H1 (cell line): Measurements from ENCODE around the gene CKAP2L. TPM values are rescaled to one million over a fixed set of nuclear protein-coding genes. Genes with fewer than 3 reads are reported as not detected.

Experiments used
- CTCF ChIA-PET: fragments of 300-600 bp; sonication (Branson Sonifier 250); formaldehyde crosslinking; loops from one replicate; lab custom pipeline; 2021; ENCODE audit not compliant: partially characterized antibody; lab: Charles Lee
- POLR2A ChIA-PET: fragments of 300-600 bp; sonication (Branson Sonifier 250); formaldehyde crosslinking; loops from one replicate; lab custom pipeline; 2021; ENCODE audit warnings: inconsistent platforms; ENCODE audit not compliant: partially characterized antibody; lab: Charles Lee
- DNase-seq, 2 experiments: peaks; one replicate each; pipeline versions ENCODE4 v3.0.0 to v3.0.0-alpha.2; 2010 to 2022; ENCODE audit warnings: low spot score in 2 of 2, low read depth in 1 of 2, mixed read lengths in 1 of 2
- FAIRE-seq: peaks from 2 replicates; lab custom pipeline; 2011; peaks lifted over from hg19 to GRCh38; lab: Jason Lieb, UNC
- H2AFZ ChIP-seq: 2 replicates; pipeline ENCODE4 v1.8.1; 2012; ENCODE audit warnings: low read length, inconsistent platforms
- H2AK5ac ChIP-seq: 2 replicates; pipeline ENCODE4 v1.6.1; 2013; ENCODE audit warnings: low read depth, low read length
- H2BK120ac ChIP-seq: replicated peaks from 2 replicates; pipeline ENCODE3; 2013; ENCODE audit warnings: low read depth, low read length, inconsistent platforms
- H2BK12ac ChIP-seq: 2 replicates; pipeline ENCODE4 v1.6.1; 2013; ENCODE audit warnings: low read depth, low read length
- H2BK15ac ChIP-seq: 2 replicates; pipeline ENCODE4 v1.6.1; 2013; ENCODE audit warnings: low read length
- H2BK20ac ChIP-seq: 2 replicates; pipeline ENCODE4 v1.6.1; 2013; ENCODE audit warnings: low read length
- H2BK5ac ChIP-seq: 2 replicates; pipeline ENCODE4 v1.6.1; 2013; ENCODE audit warnings: low read depth, low read length
- H3K14ac ChIP-seq: 2 replicates; pipeline ENCODE4 v1.6.1; 2013; ENCODE audit warnings: inconsistent platforms; ENCODE audit not compliant: insufficient read length
- H3K18ac ChIP-seq: 2 replicates; pipeline ENCODE4 v1.6.1; 2013; ENCODE audit warnings: low read length; ENCODE audit errors: extremely low read depth
- H3K23ac ChIP-seq: 2 replicates; pipeline ENCODE4 v1.6.1; 2013; ENCODE audit warnings: inconsistent platforms; ENCODE audit not compliant: insufficient read length
- H3K23me2 ChIP-seq: 2 replicates; pipeline ENCODE4 v1.6.1; 2013; ENCODE audit warnings: low read depth, low read length
- H3K27ac ChIP-seq: 2 replicates; pipeline ENCODE4 v1.6.1; 2011; ENCODE audit warnings: low read depth, low read length, inconsistent platforms
- H3K27me3 ChIP-seq, 4 experiments: replicated peaks in 1 of 4; 1 replicate in 1 of 4; 2 replicates in 3 of 4; pipeline versions ENCODE4 v1.6.1 to v1.8.1; 2011 to 2013; ENCODE audit warnings: low read length in 3 of 4, mild to moderate bottlenecking in 3 of 4, inconsistent platforms in 2 of 4, mixed read lengths in 2 of 4, moderate library complexity in 1 of 4; ENCODE audit not compliant: control insufficient read depth in 3 of 4, insufficient read depth in 3 of 4; ENCODE audit errors: extremely low read depth in 1 of 4
- H3K36me3 ChIP-seq, 4 experiments: 2 replicates each; pipeline versions ENCODE4 v1.6.1 to v1.8.1; 2011 to 2013; ENCODE audit warnings: mild to moderate bottlenecking in 4 of 4, low read length in 3 of 4, moderate library complexity in 2 of 4, control low read depth in 1 of 4, inconsistent platforms in 1 of 4; ENCODE audit not compliant: insufficient read depth in 4 of 4, control insufficient read depth in 2 of 4
- H3K4ac ChIP-seq: replicated peaks from 2 replicates; pipeline ENCODE3; 2013; ENCODE audit warnings: low read length, low read depth, mixed read lengths, inconsistent platforms; ENCODE audit not compliant: insufficient read length
- H3K4me1 ChIP-seq, 4 experiments: replicated peaks in 1 of 4; 1 replicate in 1 of 4; 2 replicates in 3 of 4; pipeline versions ENCODE4 v1.6.1 to v1.8.1; 2011 to 2013; ENCODE audit warnings: low read length in 3 of 4, inconsistent platforms in 2 of 4, mixed read lengths in 1 of 4; ENCODE audit not compliant: insufficient read depth in 4 of 4, control insufficient read depth in 3 of 4
- H3K4me2 ChIP-seq, 2 experiments: 2 replicates each; pipeline versions ENCODE4 v1.6.1 to v1.8.1; 2011 to 2013; ENCODE audit warnings: low read depth in 2 of 2, low read length in 2 of 2, control low read depth in 1 of 2, inconsistent platforms in 1 of 2, mild to moderate bottlenecking in 1 of 2; ENCODE audit not compliant: insufficient read depth in 1 of 2
- H3K4me3 ChIP-seq, 4 experiments: fragments of 200-600, 300-600 bp in 1 of 4; sonication (generic), shearing (Covaris generic), sonication (Bioruptor Twin) in 1 of 4; 2 replicates each; pipeline versions ENCODE4 v1.5.1 to v1.8.1; 2011 to 2016; ENCODE audit warnings: low read length in 4 of 4, low read depth in 3 of 4, control low read depth in 2 of 4, inconsistent platforms in 2 of 4, mild to moderate bottlenecking in 2 of 4, mixed read lengths in 1 of 4, moderate library complexity in 1 of 4; ENCODE audit not compliant: insufficient read depth in 2 of 4; ENCODE audit errors: extremely low read depth in 1 of 4
- H3K56ac ChIP-seq: replicated peaks from 2 replicates; pipeline ENCODE3; 2013; ENCODE audit warnings: low read depth, mild to moderate bottlenecking, mixed read lengths, low read length, inconsistent platforms; ENCODE audit not compliant: insufficient read length
- H3K79me1 ChIP-seq: 2 replicates; pipeline ENCODE4 v1.6.1; 2013; ENCODE audit warnings: low read depth, low read length, control low read depth
- H3K79me2 ChIP-seq, 2 experiments: 2 replicates each; pipeline versions ENCODE4 v1.6.1 to v1.8.1; 2012 to 2013; ENCODE audit warnings: low read length in 2 of 2, mild to moderate bottlenecking in 2 of 2, inconsistent platforms in 1 of 2; ENCODE audit not compliant: insufficient read depth in 2 of 2, control insufficient read depth in 1 of 2
- H3K9ac ChIP-seq, 4 experiments: replicated peaks in 1 of 4; 1 replicate in 1 of 4; 2 replicates in 3 of 4; pipeline versions ENCODE4 v1.6.1 to v1.8.1; 2011 to 2013; ENCODE audit warnings: low read depth in 3 of 4, low read length in 3 of 4, control low read depth in 2 of 4, mild to moderate bottlenecking in 2 of 4, moderate library complexity in 2 of 4, inconsistent platforms in 1 of 4; ENCODE audit errors: extremely low read depth in 1 of 4
- H3K9me3 ChIP-seq, 2 experiments: 2 replicates each; pipeline versions ENCODE4 v1.6.1 to v1.8.1; 2012 to 2013; ENCODE audit warnings: mild to moderate bottlenecking in 2 of 2, moderate library complexity in 2 of 2, control low read depth in 1 of 2, inconsistent platforms in 1 of 2, low read depth in 1 of 2, low read length in 1 of 2, mixed read lengths in 1 of 2; ENCODE audit not compliant: insufficient read depth in 2 of 2
- H4K20me1 ChIP-seq, 2 experiments: replicated peaks in 1 of 2; 2 replicates each; pipeline versions ENCODE3 to v1.8.1; 2011 to 2013; ENCODE audit warnings: inconsistent platforms in 2 of 2, low read length in 2 of 2, mild to moderate bottlenecking in 1 of 2; ENCODE audit not compliant: insufficient read depth in 2 of 2, control insufficient read depth in 1 of 2
- H4K5ac ChIP-seq: 2 replicates; pipeline ENCODE4 v1.6.1; 2013; ENCODE audit warnings: low read length, low read depth, mixed read lengths, inconsistent platforms; ENCODE audit not compliant: insufficient read length
- H4K8ac ChIP-seq: 2 replicates; pipeline ENCODE4 v1.8.0; 2013; ENCODE audit warnings: mild to moderate bottlenecking, moderate library complexity, low read length, inconsistent platforms; ENCODE audit not compliant: insufficient read depth; ENCODE audit errors: extremely low read depth
- H4K91ac ChIP-seq: replicated peaks from 2 replicates; pipeline ENCODE3; 2013; ENCODE audit warnings: low read length, mixed read lengths, inconsistent platforms; ENCODE audit not compliant: insufficient read length
- HDAC2 ChIP-seq, 2 experiments: fragments of 300-600 bp in 1 of 2; sonication (generic) in 1 of 2; IDR thresholded peaks; 2 replicates each; pipeline ENCODE4 v1.6.1; 2011 to 2012; ENCODE audit warnings: low read depth in 2 of 2, low read length in 2 of 2, mild to moderate bottlenecking in 2 of 2, moderate library complexity in 2 of 2, borderline replicate concordance in 1 of 2, inconsistent platforms in 1 of 2
- RAD21 ChIP-seq, 2 experiments: IDR thresholded peaks in 1 of 2; conservative IDR thresholded peaks in 1 of 2; 2 replicates each; pipeline ENCODE4 v1.6.1; 2011; ENCODE audit warnings: low read depth in 2 of 2, low read length in 2 of 2, improper control_type of control experiment in 1 of 2, inconsistent platforms in 1 of 2, mild to moderate bottlenecking in 1 of 2, moderate library complexity in 1 of 2
- WGBS, 2 experiments: shearing (Covaris generic) in 1 of 2; methylation state at CpG; one replicate each; pipeline versions ENCODE4 v1.1.6 to v1.1.7; 2013 to 2015; ENCODE audit warnings: low lambda C conversion rate in 2 of 2, mixed read lengths in 2 of 2, inconsistent platforms in 1 of 2, low coverage in 1 of 2, missing lambda C conversion rate in 1 of 2; ENCODE audit not compliant: insufficient replicate concordance in 2 of 2, insufficient coverage in 1 of 2, insufficient read length in 1 of 2; ENCODE audit errors: extremely low coverage in 1 of 2, missing lambda C conversion rate in 1 of 2; 5-methylcytosine and 5-hydroxymethylcytosine counted together
- polyA plus RNA-seq, 7 experiments: library from polyadenylated mRNA; depleted of rRNA in 3 of 7; stranded (reverse) in 5 of 7; unstranded in 2 of 7; fragments of >200 nt in 5 of 7; fragments of 200-250 nt in 2 of 7; gene quantifications; 1 replicate in 5 of 7; 2 replicates in 1 of 7; 4 replicates in 1 of 7; pipeline versions ENCODE4 v1.2.1 to v1.2.3, GENCODE V29; 2011 to 2013; ENCODE audit warnings: missing spikeins in 2 of 7, mixed read lengths in 2 of 7
- total RNA-seq: library from RNA; stranded (reverse); fragmentation: NEBNext Ultra II Directional; extraction: Animal tissue kit (Norgen Biotek cat#: 25700); gene quantifications from 2 replicates; pipeline ENCODE4 v1.2.1, GENCODE V29; 2021

Gene CKAP2L
- total and polyA plus RNA-seq, 2 of the 8 experiments (the other 6 are each of a cell fraction or from before 2014, with no cell fraction given) = 2.5 to 20.7 TPM

- FAIRE-seq = no peak
- no peak overlapping the region for H2BK120ac ChIP-seq
- no peaks in the 10 kb centered on the region for H3K79me2 ChIP-seq
- POLR2A ChIA-PET = interaction anchor here (0.7 kb wide), 1 partner anchor 32 kb away, joined by 3 read pairs; no protein-coding TSS in a partner anchor
- DNase-seq = no peak
- no peak overlapping the region for H3K14ac ChIP-seq
- no peak overlapping the region for H3K4me2 ChIP-seq
- no peak overlapping the region for H2BK5ac ChIP-seq
- no peaks in the 10 kb centered on the region for H3K27me3 ChIP-seq
- no peak overlapping the region for H4K8ac ChIP-seq
- H3K56ac ChIP-seq = no peak overlapping the region
- H3K9me3 ChIP-seq = no peaks in the 10 kb centered on the region
- H3K36me3 ChIP-seq = no peaks in the 10 kb centered on the region
- no peak overlapping the region for H2AFZ ChIP-seq
- no peak overlapping the region for H3K23ac ChIP-seq
- H2BK20ac ChIP-seq = no peak overlapping the region
- H2BK15ac ChIP-seq = no peak overlapping the region
- H3K27ac ChIP-seq = no peak overlapping the region
- H3K23me2 ChIP-seq = no peaks in the 10 kb centered on the region; the same call in 1 of the 2 replicates
- H2BK12ac ChIP-seq = no peak overlapping the region
- H4K91ac ChIP-seq = no peak overlapping the region
- CTCF ChIA-PET = interaction anchor here (0.7 to 1.4 kb wide), 4 partner anchors 9 to 177 kb away, joined by 3 to 5 read pairs (median 4); no protein-coding TSS in a partner anchor
- H3K18ac ChIP-seq = no peak overlapping the region
- peaks cover 0 to 18% (median 3%) of the 10 kb centered on the region in 4 experiments; a peak in 3 of 7 replicates for H3K4me1 ChIP-seq
- no peak overlapping the region for H3K9ac ChIP-seq
- H3K4me3 ChIP-seq = no peak overlapping the region
- H3K4ac ChIP-seq = no peak overlapping the region
- H4K5ac ChIP-seq = no peak overlapping the region
- H4K20me1 ChIP-seq = no peaks in the 10 kb centered on the region
- WGBS, 2 experiments = 76% methylated on average over 3 of the region's 3 CpGs; no CpG with 5 or more reads in 1 of the 2 experiments
- no peak overlapping the region for H2AK5ac ChIP-seq
- H3K79me1 ChIP-seq = no peaks in the 10 kb centered on the region
- TF ChIP-seq HDAC2 (IDR thresholded peaks at IDR 0.05; ENCODE audit: borderline replicate concordance in 1 of 2, low read depth in 2 of 2, low read length in 2 of 2) = no peak
- no peak for TF ChIP-seq RAD21 (IDR thresholded peaks at IDR 0.05 in 1 of 2, conservative IDR thresholded peaks at IDR 0.05 in 1 of 2; ENCODE audit: low read depth in 2 of 2, low read length in 2 of 2)
Observed at GRCh38 chr2:112782234-112782799, 17.9 kb upstream of the CKAP2L start.
